HepG2 (cell line): ENCODE results near the gene ZNF865. TPM values are rescaled to one million over a fixed set of nuclear protein-coding genes. Genes with fewer than 3 reads are reported as not detected.

ENCODE experiments used
- ATAC-seq: fragments of 200-7000 bp; cut with Tn5 transposase; 3 replicates; pipeline ENCODE4 v1.9.1; 2020; ENCODE audit warnings: mild to moderate bottlenecking, moderate library complexity
- BruUV-seq: library from RNA; stranded (reverse); fragments of 400-500 nt; replicated peaks from 2 replicates; lab custom pipeline; 2021; lab: Mats Ljungman, UMichigan
- CTCF ChIA-PET: fragments of 300-600 bp; formaldehyde crosslinking; extraction: SDS; loops from one replicate; lab custom pipeline; 2021; ENCODE audit warnings: low total read pairs, inconsistent platforms, low intra/inter-chr PET ratio; lab: Yijun Ruan, JAX
- POLR2A ChIA-PET: fragments of 350-600 bp; sonication (Branson Sonifier 250); formaldehyde crosslinking; loops from one replicate; lab custom pipeline; 2020; ENCODE audit warnings: antibody characterized with exemption, inconsistent platforms; lab: Yijun Ruan, JAX
- DNase-seq: peaks from one replicate; pipeline ENCODE4 v3.0.0-alpha.2; 2015; ENCODE audit warnings: low spot score
- FAIRE-seq: peaks from 3 replicates; lab custom pipeline; 2011; peaks lifted over from hg19 to GRCh38; lab: Jason Lieb, UNC
- H2AFZ ChIP-seq: one replicate; pipeline ENCODE4 v1.6.1; 2011; ENCODE audit warnings: low read length, inconsistent platforms
- H3K27ac ChIP-seq: fragments of 300-600 bp; 3 replicates; pipeline ENCODE4 v1.8.0; 2011; ENCODE audit warnings: mixed run types, mild to moderate bottlenecking, mixed read lengths, low read length, inconsistent platforms; ENCODE audit not compliant: insufficient read depth; ENCODE audit errors: extremely low read length
- H3K27me3 ChIP-seq, 2 experiments: fragments of 200-600 bp in 1 of 2; 2 replicates in 1 of 2; 3 replicates in 1 of 2; pipeline versions ENCODE4 v1.6.0 to v1.8.0; 2011; ENCODE audit warnings: low read length in 2 of 2, mild to moderate bottlenecking in 2 of 2, moderate library complexity in 2 of 2, inconsistent platforms in 1 of 2; ENCODE audit not compliant: insufficient read depth in 2 of 2, control insufficient read depth in 1 of 2
- H3K36me3 ChIP-seq, 2 experiments: fragments of 200-600 bp in 1 of 2; replicated peaks in 1 of 2; 2 replicates in 1 of 2; 3 replicates in 1 of 2; pipeline versions ENCODE4 v1.5.1 to v1.8.0; 2011; ENCODE audit warnings: low read length in 2 of 2, inconsistent platforms in 1 of 2; ENCODE audit not compliant: insufficient read depth in 2 of 2, control insufficient read depth in 1 of 2
- H3K4me1 ChIP-seq: 2 replicates; pipeline ENCODE4 v1.5.1; 2012; ENCODE audit warnings: low read length, inconsistent platforms; ENCODE audit not compliant: insufficient read depth
- H3K4me2 ChIP-seq: 2 replicates; pipeline ENCODE4 v1.6.0; 2011; ENCODE audit warnings: low read depth, low read length, inconsistent platforms
- H3K4me3 ChIP-seq, 3 experiments: fragments of 200-600 bp in 1 of 3; sonication (generic), shearing (Covaris generic) in 1 of 3; replicated peaks in 1 of 3; 2 replicates each; pipeline ENCODE4 v1.5.1; 2011 to 2016; ENCODE audit warnings: low read length in 3 of 3, inconsistent platforms in 2 of 3, low read depth in 2 of 3, mild to moderate bottlenecking in 2 of 3, control low read depth in 1 of 3, mixed read lengths in 1 of 3; ENCODE audit not compliant: insufficient read depth in 1 of 3
- H3K79me2 ChIP-seq: one replicate; pipeline ENCODE4 v1.6.1; 2011; ENCODE audit warnings: low read length, inconsistent platforms; ENCODE audit not compliant: insufficient read depth
- H3K9ac ChIP-seq: 2 replicates; pipeline ENCODE4 v1.6.0; 2011; ENCODE audit warnings: mild to moderate bottlenecking, low read depth, low read length, inconsistent platforms; ENCODE audit not compliant: insufficient read depth
- H3K9me3 ChIP-seq: 2 replicates; pipeline ENCODE4 v1.5.1; 2012; ENCODE audit warnings: mild to moderate bottlenecking, low read length
- H4K20me1 ChIP-seq: 2 replicates; pipeline ENCODE4 v1.6.0; 2011; ENCODE audit warnings: inconsistent platforms, mild to moderate bottlenecking, low read length, moderate library complexity; ENCODE audit not compliant: insufficient read depth
- AKAP8 ChIP-seq: sonication (generic); formaldehyde crosslinking; IDR thresholded peaks from 2 replicates; pipeline ENCODE4 v1.5.1; 2020; ENCODE audit warnings: mild to moderate bottlenecking, missing genetic modification reagents
- NFKB2 ChIP-seq: sonication (generic); formaldehyde crosslinking; IDR thresholded peaks from 2 replicates; pipeline ENCODE4 v1.4.0; 2020; ENCODE audit warnings: missing genetic modification reagents, borderline replicate concordance
- POLR2A ChIP-seq, 2 experiments: IDR thresholded peaks; 2 replicates each; pipeline ENCODE4 v1.6.1; 2011; ENCODE audit warnings: low read depth in 2 of 2, low read length in 2 of 2, mild to moderate bottlenecking in 1 of 2, moderate library complexity in 1 of 2; ENCODE audit not compliant: insufficient read depth in 1 of 2
- SAP130 ChIP-seq: IDR thresholded peaks from 2 replicates; pipeline ENCODE4 v1.6.1; 2016; ENCODE audit warnings: low read depth
- ZBTB21 ChIP-seq: sonication (generic); formaldehyde crosslinking; IDR thresholded peaks from 2 replicates; pipeline ENCODE4 v1.4.0; 2020; ENCODE audit warnings: missing genetic modification reagents
- ZNF263 ChIP-seq: sonication (generic); formaldehyde crosslinking; IDR thresholded peaks from 2 replicates; pipeline ENCODE4 v1.4.0; 2020; ENCODE audit warnings: missing genetic modification reagents
- ZNF317 ChIP-seq: sonication (generic); formaldehyde crosslinking; IDR thresholded peaks from 2 replicates; pipeline ENCODE4 v1.5.0; 2020; ENCODE audit warnings: mild to moderate bottlenecking, missing genetic modification reagents
- ZNF746 ChIP-seq: sonication (generic); formaldehyde crosslinking; IDR thresholded peaks from 2 replicates; pipeline ENCODE4 v1.8.0; 2022; ENCODE audit warnings: mild to moderate bottlenecking, missing genetic modification reagents
- ZNF878 ChIP-seq: sonication (generic); formaldehyde crosslinking; IDR thresholded peaks from 2 replicates; pipeline ENCODE4 v1.8.1; 2023; ENCODE audit warnings: mild to moderate bottlenecking, missing genetic modification reagents, moderate library complexity
- WGBS: methylation state at CpG from one replicate; pipeline ENCODE4 v1.1.6; 2017; ENCODE audit warnings: low lambda C conversion rate; 5-methylcytosine and 5-hydroxymethylcytosine counted together
- in situ Hi-C: cut with HindIII; loops from 2 replicates; pipeline ENCODE4 v1.10.0; 2017; ENCODE audit warnings: low pct_unique_long_range_greater_than_20kb; ENCODE audit not compliant: extremely low pct_ligation_motif_present
- intact Hi-C: fragments of 100-400 bp; cut with micrococcal nuclease; formaldehyde crosslinking; loops from one replicate; pipeline ENCODE4 v1.10.0; 2022; ENCODE audit not compliant: unreplicated experiment
- polyA plus RNA-seq, 8 experiments: library from polyadenylated mRNA; depleted of rRNA in 3 of 8; stranded (reverse) in 7 of 8; unstranded in 1 of 8; fragments of >200 nt; fragmentation: Illumina TruSeq in 4 of 8; extraction: Trizol in 4 of 8; gene quantifications; 2 replicates each; pipeline versions ENCODE4 v1.2.1 to v1.2.3, GENCODE V29; 2011 to 2016; ENCODE audit warnings: low read depth in 4 of 8, missing spikeins in 1 of 8, mixed read lengths in 1 of 8; ENCODE audit not compliant: insufficient read depth in 1 of 8
- total RNA-seq, 5 experiments: library from RNA; depleted of rRNA; stranded (reverse); fragments of >200 nt; fragmentation: Illumina TruSeq; extraction: Trizol; gene quantifications; 2 replicates each; pipeline ENCODE4 v1.2.3, GENCODE V29; 2016; ENCODE audit warnings: low read depth in 1 of 5

ZNF865 gene
- total and polyA plus RNA-seq, 2 of the 13 experiments (the other 11 are each of a cell fraction or from before 2014, with no cell fraction given) = 0.93 to 1.0 TPM

DNA sequence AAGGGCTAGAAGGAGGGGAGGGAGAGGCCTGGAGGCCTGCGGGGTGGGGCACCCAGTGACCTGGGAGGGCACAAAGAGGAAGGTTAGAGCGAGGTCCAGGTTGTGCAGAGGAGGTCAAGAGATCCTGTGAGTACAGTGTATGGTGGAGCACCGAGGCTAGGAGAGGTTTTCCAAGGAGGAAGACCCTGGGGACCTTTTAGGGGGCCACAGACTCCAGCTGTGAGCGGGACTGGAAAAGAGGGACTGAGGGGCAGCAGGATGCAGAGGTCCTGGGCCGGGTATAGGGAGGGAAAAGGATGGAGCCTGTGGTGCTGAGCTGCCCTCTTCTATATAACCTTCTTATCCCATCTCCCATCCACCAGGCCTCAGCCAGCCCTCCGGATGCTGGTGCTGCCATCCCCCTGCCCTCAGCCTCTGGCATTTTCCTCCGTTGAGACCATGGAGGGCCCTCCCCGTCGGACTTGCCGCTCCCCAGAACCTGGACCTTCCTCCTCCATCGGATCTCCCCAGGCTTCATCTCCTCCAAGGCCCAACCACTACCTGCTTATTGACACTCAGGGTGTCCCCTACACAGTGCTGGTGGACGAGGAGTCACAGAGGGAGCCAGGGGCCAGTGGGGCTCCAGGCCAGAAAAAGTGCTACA, 38.9 kb downstream of the ZNF865 start:
- no peak overlapping the region for H2AFZ ChIP-seq
- peak overlapping the region; percentile 84 for H3K4me2 ChIP-seq
- FAIRE-seq (no peak), DNase-seq (no peak), ATAC-seq (no peak)
- in situ Hi-C loops = no loop called here
- TF ChIP-seq AKAP8 (0 out of 2 replicates have a peak, but pooled peaks have one; percentile 20), ZNF317 (0 out of 2 replicates have a peak, but pooled peaks have one; percentile 31), SAP130 (peak; percentile 12; the same call in 1 of the 2 replicates), ZNF746 (CRISPR knock-in tag) (no peak), ZNF878 (no peak), ZBTB21 (no peak), POLR2A (IDR thresholded peaks at IDR 0.05; ENCODE audit: insufficient read depth in 1 of 2, low read depth in 2 of 2, low read length in 2 of 2) (0 out of 4 replicates have a peak, but pooled peaks of 1 of the 2 experiments have one; percentile 20), ZNF263 (peak; percentile 49; the same call in 1 of the 2 replicates), NFKB2 (CRISPR knock-in tag) (peak; percentile 46; the same call in 1 of the 2 replicates)
- peak overlapping the region; percentile 84 for H3K9ac ChIP-seq
- WGBS = 35% methylated on average over 12 of the region's 12 CpGs
- H3K4me1 ChIP-seq = peaks cover 61% of the 10 kb centered on the region
- H3K27ac ChIP-seq = peak overlapping the region; percentile 79
- peaks cover 0 to 10% of the 10 kb centered on the region in 2 experiments; a peak in 2 of 5 replicates for H3K36me3 ChIP-seq
- peak overlapping the region; percentile 92 to 96 (median 92) for H3K4me3 ChIP-seq
- POLR2A ChIA-PET = interaction anchor here (2.4 kb wide), 1 partner anchor 10 kb away, joined by 10 read pairs; the partner anchor contains the start of gene U2AF2
- H3K27me3 ChIP-seq = no peaks in the 10 kb centered on the region; a peak in 1 of 5 replicates
- peaks cover 41% of the 10 kb centered on the region for H3K79me2 ChIP-seq
- no TSS peak for BruUV-seq
- no peaks in the 10 kb centered on the region for H4K20me1 ChIP-seq
- intact Hi-C loops = no loop called here
- H3K9me3 ChIP-seq = no peaks in the 10 kb centered on the region
- CTCF ChIA-PET = interaction anchor here (1.1 kb wide), 1 partner anchor 9 kb away, joined by 3 read pairs; no protein-coding TSS in a partner anchor
